GM23248 (cell line): Measurements from ENCODE around the gene ZNF827.

Experiments used
- EZH2 ChIP-seq: fragments of 200-600 bp; sonication (generic); IDR thresholded peaks from 2 replicates; pipeline ENCODE4 v1.6.1; 2018; ENCODE audit warnings: antibody characterized with exemption, mild to moderate bottlenecking; ENCODE audit not compliant: insufficient read depth, poor library complexity, severe bottlenecking
- EZH2phosphoT487 ChIP-seq: fragments of 200-600 bp; sonication (generic); IDR thresholded peaks from 2 replicates; pipeline ENCODE4 v1.6.1; 2018; ENCODE audit warnings: antibody characterized with exemption, moderate library complexity, mild to moderate bottlenecking, low read depth; ENCODE audit not compliant: insufficient read depth

DNA sequence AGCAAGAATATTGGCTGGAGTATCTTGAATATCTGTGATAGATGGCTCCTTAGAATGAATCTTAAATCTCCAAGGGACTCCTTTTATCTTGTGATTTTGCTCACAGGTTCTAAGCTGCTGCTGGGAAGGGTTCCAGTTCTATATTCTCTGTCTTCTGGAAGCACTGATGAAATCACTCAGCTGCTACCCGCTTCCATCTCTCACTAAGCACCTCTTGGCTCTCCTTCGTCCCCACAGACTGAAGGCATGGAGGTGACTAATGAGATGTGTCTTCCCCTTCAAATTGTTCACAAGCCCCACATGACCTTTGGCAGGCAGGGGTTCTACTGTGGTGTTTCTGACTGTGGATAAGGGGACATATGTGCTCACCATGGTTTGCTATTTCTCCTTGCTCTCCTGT, 182.8 kb downstream of the ZNF827 start:
- no peak for TF ChIP-seq EZH2phosphoT487
- TF ChIP-seq EZH2 = no peak
